ENCODE results near the gene C1orf35.

- no peak for TF ChIP-seq POLR2AphosphoS5 (IDR thresholded peaks at IDR 0.05; ENCODE audit: borderline replicate concordance, low read depth, low read length)
- no peak for TF ChIP-seq EZH2 (IDR thresholded peaks at IDR 0.05)
- no peak for TF ChIP-seq FOXP2 (optimal IDR thresholded peaks at IDR 0.05; ENCODE audit: control extremely low read depth, extremely low read length, insufficient read depth)
Observed at GRCh38 chr1:228066891-228067654, 36.1 kb downstream of the C1orf35 start.

All from SK-N-MC (cell line).